ENCODE measurements around the gene APBB1IP. TPM values are rescaled to one million over a fixed set of nuclear protein-coding genes. Genes with fewer than 3 reads are reported as not detected.

Gene APBB1IP
- polyA plus RNA-seq, 3 donors: 24.6 to 78.7 (median 45.4) TPM

GRCh38 chr10:26449726-26450125 is 11.6 kb downstream of the APBB1IP start:
- 88% methylated on average over 3 of the region's 3 CpGs for WGBS (ENCODE audit: insufficient coverage)
- no peak overlapping the region for H3K4me3 Mint-ChIP-seq
- H3K27me3 Mint-ChIP-seq (ENCODE audit: low read depth in 3 of 3): no peaks in the 10 kb centered on the region
- peaks cover 51 to 54% of the 10 kb centered on the region in 2 donors for H3K36me3 Mint-ChIP-seq
- H2AFZ ChIP-seq (ENCODE audit: insufficient read depth, low read depth, low read length, poor library complexity, severe bottlenecking): no peak overlapping the region
- no peak overlapping the region for H3K4me3 ChIP-seq (replicated peaks in 1 of 3; ENCODE audit: low read depth in 2 of 3, low read length in 3 of 3)
- H3K9me3 Mint-ChIP-seq: peaks cover 0 to 3% (median 0%) of the 10 kb centered on the region in 7 donors
- peaks cover 96% of the 10 kb centered on the region for H4K20me1 ChIP-seq (ENCODE audit: insufficient read depth, low read length)
- peaks cover 100% of the 10 kb centered on the region for H3K79me2 ChIP-seq (ENCODE audit: insufficient read depth, low read length)
- intact Hi-C loops (cut with micrococcal nuclease): no loop called here
- DNase-seq: no peak
- no peaks in the 10 kb centered on the region for H3K27me3 ChIP-seq (ENCODE audit: control insufficient read depth in 2 of 2, insufficient read depth in 2 of 2, low read length in 2 of 2)
- peak overlapping the region in 2 of 7 donors; percentile 15 to 87 for H3K27ac Mint-ChIP-seq
- no peak overlapping the region for H3K4me2 ChIP-seq (replicated peaks; ENCODE audit: extremely low read depth, low read length, poor library complexity, severe bottlenecking)
- no peak overlapping the region for H3K9ac ChIP-seq (ENCODE audit: insufficient read depth, low read length, poor library complexity, severe bottlenecking)
- no peak for TF ChIP-seq CTCF (IDR thresholded peaks at IDR 0.05)
- no peaks in the 10 kb centered on the region for H3K9me3 ChIP-seq (replicated peaks in 1 of 2; ENCODE audit: control insufficient read depth in 1 of 2, insufficient read depth in 1 of 2, low read length in 2 of 2)
- H3K27ac ChIP-seq (ENCODE audit: low read depth in 1 of 2, low read length in 2 of 2): peak overlapping the region in 1 of 2 donors; percentile 48
- peaks cover 17 to 43% of the 10 kb centered on the region in 2 donors for H3K4me1 ChIP-seq (ENCODE audit: control insufficient read depth in 1 of 2, insufficient read depth in 2 of 2, low read length in 2 of 2)
- peaks cover 63% of the 10 kb centered on the region for H3K4me1 Mint-ChIP-seq
- H3K36me3 ChIP-seq (replicated peaks in 1 of 2; ENCODE audit: control insufficient read depth in 1 of 2, insufficient read depth in 2 of 2, low read length in 2 of 2): peaks cover 27 to 45% of the 10 kb centered on the region in 2 donors

- no peaks in the 10 kb centered on the region for H3K9me3 ChIP-seq (replicated peaks in 1 of 2; ENCODE audit: control insufficient read depth in 1 of 2, insufficient read depth in 1 of 2, low read length in 2 of 2)
- no peak for DNase-seq
- H3K27ac ChIP-seq (ENCODE audit: low read depth in 1 of 2, low read length in 2 of 2): peak overlapping the region in 1 of 2 donors; percentile 1
- peaks cover 20 to 29% of the 10 kb centered on the region in 2 donors for H3K36me3 ChIP-seq (replicated peaks in 1 of 2; ENCODE audit: control insufficient read depth in 1 of 2, insufficient read depth in 2 of 2, low read length in 2 of 2)
- 100% methylated on average over 1 of the region's 4 CpGs for WGBS (ENCODE audit: insufficient coverage)
- Mint-ChIP-seq H3K27me3 (ENCODE audit: low read depth in 3 of 3) (no peaks in the 10 kb centered on the region), H3K4me3 (no peak overlapping the region), H3K4me1 (peaks cover 66% of the 10 kb centered on the region), H3K9me3 (peaks cover 0 to 2% (median 0%) of the 10 kb centered on the region in 7 donors), H3K27ac (no peak overlapping the region), H3K36me3 (peaks cover 37 to 44% of the 10 kb centered on the region in 2 donors)
- no peak overlapping the region for H2AFZ ChIP-seq (ENCODE audit: insufficient read depth, low read depth, low read length, poor library complexity, severe bottlenecking)
- H3K27me3 ChIP-seq (ENCODE audit: control insufficient read depth in 2 of 2, insufficient read depth in 2 of 2, low read length in 2 of 2): no peaks in the 10 kb centered on the region
- no peak overlapping the region for H3K4me3 ChIP-seq (replicated peaks in 1 of 3; ENCODE audit: low read depth in 2 of 3, low read length in 3 of 3)
- peaks cover 96% of the 10 kb centered on the region for H4K20me1 ChIP-seq (ENCODE audit: insufficient read depth, low read length)
- H3K9ac ChIP-seq (ENCODE audit: insufficient read depth, low read length, poor library complexity, severe bottlenecking): no peak overlapping the region
- no peak for TF ChIP-seq CTCF (IDR thresholded peaks at IDR 0.05)
- intact Hi-C loops (cut with micrococcal nuclease): no loop called here
- H3K4me1 ChIP-seq (ENCODE audit: control insufficient read depth in 1 of 2, insufficient read depth in 2 of 2, low read length in 2 of 2): peaks cover 32 to 43% of the 10 kb centered on the region in 2 donors
- H3K79me2 ChIP-seq (ENCODE audit: insufficient read depth, low read length): peaks cover 100% of the 10 kb centered on the region
- no peak overlapping the region for H3K4me2 ChIP-seq (replicated peaks; ENCODE audit: extremely low read depth, low read length, poor library complexity, severe bottlenecking)
These were observed 13.8 kb downstream of the APBB1IP start for GRCh38 chr10:26451903-26452302.

Data from CD14-positive monocyte (primary cell).